Liver (tissue), 3 donors: ENCODE measurements around the gene NPPA.

Experiments
- EGR1 ChIP-seq, 2 donors: IDR thresholded peaks; 2 replicates each; pipeline ENCODE4 v1.6.1; 2016 to 2018; ENCODE audit warnings: antibody characterized with exemption in 2 of 2, low read depth in 2 of 2
- FOXA1 ChIP-seq: IDR thresholded peaks from 2 replicates; pipeline ENCODE4 v1.6.1; 2016; ENCODE audit warnings: antibody characterized with exemption
- HNF4A ChIP-seq, 2 donors: conservative IDR thresholded peaks; 2 replicates each; pipeline ENCODE4 v1.6.1; 2016; ENCODE audit warnings: antibody characterized with exemption in 2 of 2, mild to moderate bottlenecking in 2 of 2
- JUND ChIP-seq, 2 donors: IDR thresholded peaks; 2 replicates each; pipeline ENCODE4 v1.6.1; 2016; ENCODE audit warnings: antibody characterized with exemption in 2 of 2
- RAD21 ChIP-seq, 2 donors: IDR thresholded peaks; 2 replicates each; pipeline ENCODE4 v1.6.1; 2016; ENCODE audit warnings: antibody characterized with exemption in 2 of 2, mild to moderate bottlenecking in 2 of 2
- RXRA ChIP-seq, 2 donors: IDR thresholded peaks; 2 replicates each; pipeline ENCODE4 v1.6.1; 2017 to 2018; ENCODE audit warnings: antibody characterized with exemption in 2 of 2, mild to moderate bottlenecking in 1 of 2
- SP1 ChIP-seq: IDR thresholded peaks from 2 replicates; pipeline ENCODE4 v1.6.1; 2018; ENCODE audit warnings: antibody characterized with exemption, mild to moderate bottlenecking
- TAF1 ChIP-seq: conservative IDR thresholded peaks from 2 replicates; pipeline ENCODE4 v1.6.1; 2016; ENCODE audit warnings: antibody characterized with exemption, mild to moderate bottlenecking
- YY1 ChIP-seq: IDR thresholded peaks from 2 replicates; pipeline ENCODE4 v1.6.1; 2016; ENCODE audit warnings: antibody characterized with exemption, mild to moderate bottlenecking
- TF ChIP-seq, protein P1 (sequence below): fragments of 150-350 bp; IDR thresholded peaks from 2 replicates; pipeline ENCODE4 v1.5.1; 2017; ENCODE audit warnings: improper control_type of control experiment, low read depth, low read length; ENCODE audit not compliant: missing input control
- TF ChIP-seq, protein P2 (sequence below): IDR thresholded peaks from 2 replicates; pipeline ENCODE4 v1.6.1; 2016; ENCODE audit warnings: antibody characterized with exemption, mild to moderate bottlenecking
- TF ChIP-seq, protein P3 (sequence below): IDR thresholded peaks from 2 replicates; pipeline ENCODE4 v1.6.1; 2016; ENCODE audit warnings: antibody characterized with exemption
- TF ChIP-seq, protein P4 (sequence below): IDR thresholded peaks from 2 replicates; pipeline ENCODE4 v1.6.1; 2016; ENCODE audit warnings: antibody characterized with exemption
- donor health status: healthy.
- donor health status: healthy.

DNA sequence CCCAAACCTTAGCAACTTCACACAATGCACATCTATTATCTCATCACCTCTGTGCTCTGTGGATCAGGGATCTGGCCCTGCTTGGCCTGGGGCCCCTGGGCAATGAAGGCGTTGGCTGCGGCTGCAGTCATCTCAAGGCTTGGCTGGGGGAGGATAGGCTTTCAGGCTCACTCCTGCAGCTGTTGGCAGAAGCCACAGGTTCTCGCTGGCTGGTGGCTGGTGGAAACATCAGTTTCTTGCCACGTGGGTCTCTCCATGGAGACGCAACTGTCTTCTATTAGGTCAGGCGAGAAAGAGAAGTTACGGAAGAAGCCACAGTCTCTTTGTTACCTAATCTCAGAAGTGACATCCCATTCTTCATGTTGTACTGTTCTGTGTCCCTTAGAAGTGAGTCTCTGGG is 3.6 kb upstream of the NPPA start:
- TF ChIP-seq, protein P1, sequence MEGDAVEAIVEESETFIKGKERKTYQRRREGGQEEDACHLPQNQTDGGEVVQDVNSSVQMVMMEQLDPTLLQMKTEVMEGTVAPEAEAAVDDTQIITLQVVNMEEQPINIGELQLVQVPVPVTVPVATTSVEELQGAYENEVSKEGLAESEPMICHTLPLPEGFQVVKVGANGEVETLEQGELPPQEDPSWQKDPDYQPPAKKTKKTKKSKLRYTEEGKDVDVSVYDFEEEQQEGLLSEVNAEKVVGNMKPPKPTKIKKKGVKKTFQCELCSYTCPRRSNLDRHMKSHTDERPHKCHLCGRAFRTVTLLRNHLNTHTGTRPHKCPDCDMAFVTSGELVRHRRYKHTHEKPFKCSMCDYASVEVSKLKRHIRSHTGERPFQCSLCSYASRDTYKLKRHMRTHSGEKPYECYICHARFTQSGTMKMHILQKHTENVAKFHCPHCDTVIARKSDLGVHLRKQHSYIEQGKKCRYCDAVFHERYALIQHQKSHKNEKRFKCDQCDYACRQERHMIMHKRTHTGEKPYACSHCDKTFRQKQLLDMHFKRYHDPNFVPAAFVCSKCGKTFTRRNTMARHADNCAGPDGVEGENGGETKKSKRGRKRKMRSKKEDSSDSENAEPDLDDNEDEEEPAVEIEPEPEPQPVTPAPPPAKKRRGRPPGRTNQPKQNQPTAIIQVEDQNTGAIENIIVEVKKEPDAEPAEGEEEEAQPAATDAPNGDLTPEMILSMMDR: no peak
- no peak for TF ChIP-seq TAF1
- TF ChIP-seq, protein P2, sequence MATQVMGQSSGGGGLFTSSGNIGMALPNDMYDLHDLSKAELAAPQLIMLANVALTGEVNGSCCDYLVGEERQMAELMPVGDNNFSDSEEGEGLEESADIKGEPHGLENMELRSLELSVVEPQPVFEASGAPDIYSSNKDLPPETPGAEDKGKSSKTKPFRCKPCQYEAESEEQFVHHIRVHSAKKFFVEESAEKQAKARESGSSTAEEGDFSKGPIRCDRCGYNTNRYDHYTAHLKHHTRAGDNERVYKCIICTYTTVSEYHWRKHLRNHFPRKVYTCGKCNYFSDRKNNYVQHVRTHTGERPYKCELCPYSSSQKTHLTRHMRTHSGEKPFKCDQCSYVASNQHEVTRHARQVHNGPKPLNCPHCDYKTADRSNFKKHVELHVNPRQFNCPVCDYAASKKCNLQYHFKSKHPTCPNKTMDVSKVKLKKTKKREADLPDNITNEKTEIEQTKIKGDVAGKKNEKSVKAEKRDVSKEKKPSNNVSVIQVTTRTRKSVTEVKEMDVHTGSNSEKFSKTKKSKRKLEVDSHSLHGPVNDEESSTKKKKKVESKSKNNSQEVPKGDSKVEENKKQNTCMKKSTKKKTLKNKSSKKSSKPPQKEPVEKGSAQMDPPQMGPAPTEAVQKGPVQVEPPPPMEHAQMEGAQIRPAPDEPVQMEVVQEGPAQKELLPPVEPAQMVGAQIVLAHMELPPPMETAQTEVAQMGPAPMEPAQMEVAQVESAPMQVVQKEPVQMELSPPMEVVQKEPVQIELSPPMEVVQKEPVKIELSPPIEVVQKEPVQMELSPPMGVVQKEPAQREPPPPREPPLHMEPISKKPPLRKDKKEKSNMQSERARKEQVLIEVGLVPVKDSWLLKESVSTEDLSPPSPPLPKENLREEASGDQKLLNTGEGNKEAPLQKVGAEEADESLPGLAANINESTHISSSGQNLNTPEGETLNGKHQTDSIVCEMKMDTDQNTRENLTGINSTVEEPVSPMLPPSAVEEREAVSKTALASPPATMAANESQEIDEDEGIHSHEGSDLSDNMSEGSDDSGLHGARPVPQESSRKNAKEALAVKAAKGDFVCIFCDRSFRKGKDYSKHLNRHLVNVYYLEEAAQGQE: no peak
- no peak for TF ChIP-seq YY1
- TF ChIP-seq EGR1 (IDR thresholded peaks at IDR 0.05; ENCODE audit: low read depth in 2 of 2): no peak
- TF ChIP-seq FOXA1: no peak
- no peak for TF ChIP-seq JUND (IDR thresholded peaks at IDR 0.05)
- TF ChIP-seq, protein P3, sequence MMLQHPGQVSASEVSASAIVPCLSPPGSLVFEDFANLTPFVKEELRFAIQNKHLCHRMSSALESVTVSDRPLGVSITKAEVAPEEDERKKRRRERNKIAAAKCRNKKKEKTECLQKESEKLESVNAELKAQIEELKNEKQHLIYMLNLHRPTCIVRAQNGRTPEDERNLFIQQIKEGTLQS: no peak
- TF ChIP-seq HNF4A (conservative IDR thresholded peaks at IDR 0.05): no peak
- TF ChIP-seq SP1: no peak
- TF ChIP-seq RAD21 (IDR thresholded peaks at IDR 0.05): no peak
- TF ChIP-seq, protein P4, sequence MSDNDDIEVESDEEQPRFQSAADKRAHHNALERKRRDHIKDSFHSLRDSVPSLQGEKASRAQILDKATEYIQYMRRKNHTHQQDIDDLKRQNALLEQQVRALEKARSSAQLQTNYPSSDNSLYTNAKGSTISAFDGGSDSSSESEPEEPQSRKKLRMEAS: no peak
- no peak for TF ChIP-seq RXRA (IDR thresholded peaks at IDR 0.05)
